ENCODE measurements around the gene ATP6V0E1.

Gene ATP6V0E1

GRCh38 chr5:172943906-172944305, 39.7 kb upstream of the ATP6V0E1 start:
- no peak for DNase-seq
- H3F3A ChIP-seq (ENCODE audit: insufficient read depth, low read length) = no peaks in the 10 kb centered on the region

GRCh38 chr5:172944741-172945140, 38.8 kb upstream of the ATP6V0E1 start:
- 0 out of 2 replicates have a peak, but pooled peaks cover 10% of the 10 kb centered on the region for H3K36me3 ChIP-seq (replicated peaks; ENCODE audit: insufficient read depth, low read length)
- no peaks in the 10 kb centered on the region for H3F3A ChIP-seq (ENCODE audit: insufficient read depth, low read length)
- no peak overlapping the region for H3K27ac ChIP-seq (ENCODE audit: low read length)
- TF ChIP-seq CTCF (IDR thresholded peaks at IDR 0.05; ENCODE audit: low read length) (no peak), EZH2phosphoT487 (IDR thresholded peaks at IDR 0.05; ENCODE audit: low read length) (no peak), EZH2 (optimal IDR thresholded peaks at IDR 0.05; ENCODE audit: low read depth, low read length) (no peak)
- no peaks in the 10 kb centered on the region for H3K79me2 ChIP-seq (ENCODE audit: low read length)
- H3K9me2 ChIP-seq (replicated peaks; ENCODE audit: insufficient read depth, low read length) = no peaks in the 10 kb centered on the region
- no peaks in the 10 kb centered on the region for H3K9me3 ChIP-seq (replicated peaks; ENCODE audit: insufficient read depth, low read length)
- no peak overlapping the region for H3K4me3 ChIP-seq (ENCODE audit: low read length)
- no peak overlapping the region for H3K9ac ChIP-seq (ENCODE audit: low read length)
- H4K20me1 ChIP-seq (ENCODE audit: insufficient read depth, low read length) = no peaks in the 10 kb centered on the region
- no peak overlapping the region for H2AFZ ChIP-seq (ENCODE audit: low read length)
- DNase-seq = no peak
- H3K4me2 ChIP-seq (ENCODE audit: low read depth, low read length) = no peak overlapping the region
- H3K27me3 ChIP-seq (replicated peaks; ENCODE audit: insufficient read depth, low read length) = no peaks in the 10 kb centered on the region
- no peaks in the 10 kb centered on the region for H3K4me1 ChIP-seq (ENCODE audit: low read length)

More at GRCh38 chr5:172943906-172944305, 39.7 kb upstream of the ATP6V0E1 start:
- Histone ChIP-seq H3K27ac (ENCODE audit: low read length) (no peak overlapping the region), H3K36me3 (replicated peaks; ENCODE audit: insufficient read depth, low read length) (0 out of 2 replicates have a peak, but pooled peaks cover 10% of the 10 kb centered on the region), H3K9me3 (replicated peaks; ENCODE audit: insufficient read depth, low read length) (no peaks in the 10 kb centered on the region), H3K9ac (ENCODE audit: low read length) (no peak overlapping the region), H3K9me2 (replicated peaks; ENCODE audit: insufficient read depth, low read length) (no peaks in the 10 kb centered on the region), H4K20me1 (ENCODE audit: insufficient read depth, low read length) (no peaks in the 10 kb centered on the region), H3K4me1 (ENCODE audit: low read length) (no peaks in the 10 kb centered on the region), H2AFZ (ENCODE audit: low read length) (no peak overlapping the region), H3K4me3 (ENCODE audit: low read length) (no peak overlapping the region), H3K27me3 (replicated peaks; ENCODE audit: insufficient read depth, low read length) (no peaks in the 10 kb centered on the region), H3K4me2 (ENCODE audit: low read depth, low read length) (no peak overlapping the region), H3K79me2 (ENCODE audit: low read length) (no peaks in the 10 kb centered on the region)
- no peak for TF ChIP-seq EZH2phosphoT487 (IDR thresholded peaks at IDR 0.05; ENCODE audit: low read length)
- no peak for TF ChIP-seq EZH2 (optimal IDR thresholded peaks at IDR 0.05; ENCODE audit: low read depth, low read length)
- no peak for TF ChIP-seq CTCF (IDR thresholded peaks at IDR 0.05; ENCODE audit: low read length)

GRCh38 chr5:172945151-172945550, 38.4 kb upstream of the ATP6V0E1 start:
- no peak overlapping the region for H3K27ac ChIP-seq (ENCODE audit: low read length)
- no peak overlapping the region for H3K4me2 ChIP-seq (ENCODE audit: low read depth, low read length)
- H3K9me2 ChIP-seq (replicated peaks; ENCODE audit: insufficient read depth, low read length) = no peaks in the 10 kb centered on the region
- H3K4me1 ChIP-seq (ENCODE audit: low read length) = no peaks in the 10 kb centered on the region
- DNase-seq = no peak
- no peaks in the 10 kb centered on the region for H3F3A ChIP-seq (ENCODE audit: insufficient read depth, low read length)
- H4K20me1 ChIP-seq (ENCODE audit: insufficient read depth, low read length) = no peaks in the 10 kb centered on the region
- no peak overlapping the region for H2AFZ ChIP-seq (ENCODE audit: low read length)
- no peak overlapping the region for H3K4me3 ChIP-seq (ENCODE audit: low read length)
- TF ChIP-seq EZH2 (optimal IDR thresholded peaks at IDR 0.05; ENCODE audit: low read depth, low read length) (no peak), EZH2phosphoT487 (IDR thresholded peaks at IDR 0.05; ENCODE audit: low read length) (no peak), CTCF (IDR thresholded peaks at IDR 0.05; ENCODE audit: low read length) (no peak)
- no peaks in the 10 kb centered on the region for H3K79me2 ChIP-seq (ENCODE audit: low read length)
- H3K36me3 ChIP-seq (replicated peaks; ENCODE audit: insufficient read depth, low read length) = 0 out of 2 replicates have a peak, but pooled peaks cover 10% of the 10 kb centered on the region
- H3K9me3 ChIP-seq (replicated peaks; ENCODE audit: insufficient read depth, low read length) = no peaks in the 10 kb centered on the region
- H3K27me3 ChIP-seq (replicated peaks; ENCODE audit: insufficient read depth, low read length) = no peaks in the 10 kb centered on the region
- no peak overlapping the region for H3K9ac ChIP-seq (ENCODE audit: low read length)
